Stimulated activated naive B cell treated with anti-CD40 and anti-IgM and Interleukin-4, amounts not matched to agents 10 μg/mL and 1 μg/mL and 100 μg/mL, for 72 hours (primary cell): Measurements from ENCODE around the gene CANX.
"Not testable (repeated sequence)": the region's sequence is repeated elsewhere in the genome, so short reads cannot be mapped to it uniquely, and the experiment has no call there.

ENCODE experiments used
- ATAC-seq, 2 donors: fragments of 150-1000 bp; cut with Tn5 transposase; replicated peaks; 2 replicates each; pipeline ENCODE4 v1.10.0; 2021; ENCODE audit warnings: moderate library complexity in 1 of 2
- DNase-seq: peaks from one replicate; pipeline ENCODE4 v3.0.0; 2021
- H3K27ac Mint-ChIP-seq: one replicate; pipeline ENCODE4 v1.8.0; 2022; ENCODE audit warnings: mild to moderate bottlenecking, mixed read lengths
- H3K27me3 Mint-ChIP-seq, 2 donors: one replicate each; pipeline ENCODE4 v1.8.0; 2022; ENCODE audit warnings: mixed read lengths in 2 of 2
- H3K36me3 Mint-ChIP-seq, 2 donors: one replicate each; pipeline ENCODE4 v1.8.0; 2022; ENCODE audit warnings: mixed read lengths in 2 of 2, mild to moderate bottlenecking in 1 of 2
- H3K4me1 Mint-ChIP-seq, 2 donors: one replicate each; pipeline ENCODE4 v1.8.0; 2022; ENCODE audit warnings: mixed read lengths in 2 of 2, mild to moderate bottlenecking in 1 of 2
- H3K4me3 Mint-ChIP-seq, 2 donors: one replicate each; pipeline ENCODE4 v1.8.0; 2022; ENCODE audit warnings: mild to moderate bottlenecking in 2 of 2, mixed read lengths in 2 of 2, moderate library complexity in 1 of 2
- H3K9me3 Mint-ChIP-seq, 2 donors: one replicate each; pipeline ENCODE4 v1.8.0; 2022; ENCODE audit warnings: mixed read lengths in 2 of 2, mild to moderate bottlenecking in 1 of 2

Gene CANX

DNA sequence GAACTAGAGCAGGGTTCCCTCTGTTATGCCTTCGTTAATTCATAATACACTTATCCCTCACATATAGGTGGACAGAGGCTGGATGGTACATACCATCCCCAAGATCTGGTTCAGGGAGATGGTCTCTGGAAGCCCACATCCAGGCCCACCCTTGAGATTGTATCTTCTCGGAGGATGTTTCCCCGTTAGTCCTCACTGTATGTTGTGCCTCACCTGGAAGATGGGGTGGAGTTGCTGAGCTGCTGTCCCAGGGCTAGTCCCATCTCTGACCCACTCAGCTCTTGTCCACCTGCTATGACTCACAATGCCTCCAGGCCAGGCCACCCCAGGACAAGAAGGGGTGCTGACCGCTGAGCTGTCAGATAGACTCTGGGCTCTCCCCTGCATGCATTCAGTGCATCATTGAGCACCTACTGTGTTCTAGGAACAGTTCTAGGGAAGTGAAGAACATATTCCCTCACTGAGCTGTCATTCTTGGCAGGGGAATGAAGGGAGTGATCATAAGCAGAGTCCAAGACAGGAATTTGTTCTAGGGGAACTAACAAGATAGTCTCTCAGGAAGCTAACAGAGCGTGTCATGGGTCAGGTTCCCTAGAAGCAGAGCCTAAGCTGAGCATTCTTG, 17.9 kb upstream of the CANX start, which contains the start of gene CBY3:
CBY3 (minus strand) TSS at position 255 of the 622 bp plus-strand sequence; CDS start at position 139, 116 bp downstream.
- Mint-ChIP-seq H3K27ac (peak within 1 kb of the TSS; percentile 3), H3K9me3 (peaks cover 3 to 4% of the 10 kb centered on the region in 2 donors), H3K27me3 (no peaks in the 10 kb centered on the region), H3K36me3 (peaks cover 16 to 31% of the 10 kb centered on the region in 2 donors), H3K4me1 (peaks cover 35 to 54% of the 10 kb centered on the region in 2 donors), H3K4me3 (peak within 1 kb of the TSS; percentile 26 to 60)
- no peak for ATAC-seq
- DNase-seq: no peak

DNA sequence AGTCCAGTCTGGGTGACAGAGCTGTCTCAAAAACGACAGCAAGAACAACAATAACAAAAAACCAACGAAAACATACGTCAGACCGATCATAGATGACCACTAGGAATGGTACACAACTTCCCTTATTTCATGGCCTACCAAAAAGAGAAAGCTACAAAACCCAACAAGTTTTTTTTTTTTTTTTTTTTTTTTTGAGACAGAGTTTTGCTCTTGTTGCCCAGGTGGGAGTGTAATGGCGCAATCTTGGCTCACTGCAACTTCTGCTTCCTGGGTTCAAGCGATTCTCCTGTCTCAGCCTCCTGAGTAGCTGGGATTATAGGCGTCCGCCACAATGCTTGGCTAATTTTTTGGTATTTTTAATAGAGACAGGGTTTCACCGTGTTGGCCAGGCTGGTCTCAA, 9.6 kb upstream of the CANX start:
- not testable (repeated sequence) for DNase-seq, H3K4me3 Mint-ChIP-seq, H3K27ac Mint-ChIP-seq, H3K9me3 Mint-ChIP-seq, H3K36me3 Mint-ChIP-seq, H3K27me3 Mint-ChIP-seq, ATAC-seq, H3K4me1 Mint-ChIP-seq

DNA sequence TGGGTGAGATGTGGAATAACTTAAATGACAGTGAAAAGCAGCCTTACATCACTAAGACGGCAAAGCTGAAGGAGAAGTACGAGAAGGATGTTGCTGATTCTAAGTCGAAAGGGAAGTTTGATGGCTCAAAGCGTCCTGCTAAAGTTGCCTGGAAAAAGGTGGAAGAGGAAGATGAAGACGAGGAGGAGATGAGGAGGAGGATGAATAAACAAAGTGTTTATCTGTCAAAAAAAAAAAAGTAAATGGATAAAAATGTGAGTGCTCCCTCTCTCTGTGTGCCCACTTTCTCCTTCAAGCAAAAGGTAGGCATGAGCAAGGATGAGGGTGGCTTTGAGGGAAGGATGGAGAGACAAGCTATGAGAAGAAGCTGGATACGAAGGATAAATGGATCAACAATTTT, 4.2 kb upstream of the CANX start:
- Mint-ChIP-seq H3K9me3 (no peaks in the 10 kb centered on the region), H3K36me3 (peaks cover 0 to 4% of the 10 kb centered on the region in 2 donors), H3K4me3 (no peak overlapping the region), H3K27ac (no peak overlapping the region), H3K27me3 (no peaks in the 10 kb centered on the region), H3K4me1 (peaks cover 6 to 19% of the 10 kb centered on the region in 2 donors)
- ATAC-seq (no peak), DNase-seq (no peak)

DNA sequence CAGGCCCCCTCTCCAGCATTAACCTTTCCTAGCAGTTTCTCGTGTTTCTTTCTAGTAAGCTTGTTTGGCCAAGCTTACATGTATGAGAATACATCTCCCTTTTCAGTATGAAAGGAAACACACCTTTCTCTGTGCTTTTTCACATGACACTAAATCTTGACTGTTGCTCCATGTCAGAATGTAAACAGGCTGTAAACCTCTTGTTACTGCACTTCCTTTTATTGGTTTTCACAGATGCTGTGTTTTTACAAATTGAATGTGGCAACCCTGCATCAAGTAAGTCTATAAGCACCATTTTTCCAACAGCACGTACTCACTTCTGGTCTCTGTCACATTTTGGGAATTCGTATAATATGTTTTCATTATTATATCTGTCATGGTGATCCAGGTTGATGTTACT, 2.2 kb upstream of the CANX start:
- Mint-ChIP-seq H3K4me1 (peaks cover 13 to 29% of the 10 kb centered on the region in 2 donors), H3K27ac (no peak overlapping the region), H3K27me3 (no peaks in the 10 kb centered on the region), H3K36me3 (peaks cover 2 to 13% of the 10 kb centered on the region in 2 donors), H3K4me3 (no peak overlapping the region), H3K9me3 (no peaks in the 10 kb centered on the region)
- DNase-seq (no peak), ATAC-seq (no peak)

DNA sequence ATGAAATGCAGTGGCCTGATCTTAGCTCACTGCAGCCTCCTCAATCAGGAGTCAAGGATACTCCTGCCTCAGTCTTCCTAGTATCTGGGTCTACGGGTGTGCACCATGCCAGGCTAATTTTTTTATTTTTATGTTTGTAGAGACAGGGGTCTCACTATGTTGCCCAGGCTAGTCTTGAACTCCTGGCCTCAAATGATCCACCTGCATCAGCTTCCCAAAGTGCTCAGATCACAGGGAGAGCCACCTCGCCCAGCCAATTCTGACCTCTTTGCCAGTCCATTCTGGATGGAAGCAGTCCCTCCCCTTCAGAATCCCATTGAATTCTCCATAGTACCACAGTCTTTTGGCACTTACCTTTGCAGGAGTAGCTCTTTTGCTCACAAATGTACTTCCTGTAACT, 1.7 kb upstream of the CANX start:
- peaks cover 2 to 15% of the 10 kb centered on the region in 2 donors for H3K36me3 Mint-ChIP-seq
- no peaks in the 10 kb centered on the region for H3K27me3 Mint-ChIP-seq
- no peak for ATAC-seq
- no peak overlapping the region for H3K27ac Mint-ChIP-seq
- H3K4me3 Mint-ChIP-seq: peak overlapping the region in 1 of 2 donors; percentile 97
- no peak for DNase-seq
- no peaks in the 10 kb centered on the region for H3K9me3 Mint-ChIP-seq
- peaks cover 13 to 33% of the 10 kb centered on the region in 2 donors for H3K4me1 Mint-ChIP-seq

DNA sequence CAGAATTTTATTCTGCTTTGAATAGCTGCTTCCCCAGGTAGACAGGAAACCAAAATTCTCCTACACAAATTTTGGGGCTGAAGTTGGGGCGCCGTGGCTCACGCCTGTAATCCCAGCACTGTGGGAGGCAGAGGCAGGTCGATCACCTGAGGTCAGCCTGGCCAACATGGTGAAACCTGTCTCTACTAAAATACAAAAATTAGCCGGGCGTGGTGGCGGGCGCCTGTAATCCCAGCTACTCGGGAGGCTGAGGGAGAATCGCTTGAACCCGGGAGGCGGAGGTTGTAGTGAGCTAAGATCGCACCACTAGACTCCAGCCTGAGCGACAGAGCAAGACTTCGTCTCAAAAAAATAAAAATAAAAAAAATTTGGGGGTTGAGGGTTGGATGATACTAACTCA, 1.2 kb upstream of the CANX start:
- peaks cover 5 to 20% of the 10 kb centered on the region in 2 donors for H3K36me3 Mint-ChIP-seq
- DNase-seq, H3K9me3 Mint-ChIP-seq, ATAC-seq, H3K27me3 Mint-ChIP-seq: not testable (repeated sequence)
- peak overlapping the region; percentile 97 to 98 for H3K4me3 Mint-ChIP-seq
- peak overlapping the region; percentile 100 for H3K27ac Mint-ChIP-seq
- peaks cover 16 to 37% of the 10 kb centered on the region in 2 donors for H3K4me1 Mint-ChIP-seq

DNA sequence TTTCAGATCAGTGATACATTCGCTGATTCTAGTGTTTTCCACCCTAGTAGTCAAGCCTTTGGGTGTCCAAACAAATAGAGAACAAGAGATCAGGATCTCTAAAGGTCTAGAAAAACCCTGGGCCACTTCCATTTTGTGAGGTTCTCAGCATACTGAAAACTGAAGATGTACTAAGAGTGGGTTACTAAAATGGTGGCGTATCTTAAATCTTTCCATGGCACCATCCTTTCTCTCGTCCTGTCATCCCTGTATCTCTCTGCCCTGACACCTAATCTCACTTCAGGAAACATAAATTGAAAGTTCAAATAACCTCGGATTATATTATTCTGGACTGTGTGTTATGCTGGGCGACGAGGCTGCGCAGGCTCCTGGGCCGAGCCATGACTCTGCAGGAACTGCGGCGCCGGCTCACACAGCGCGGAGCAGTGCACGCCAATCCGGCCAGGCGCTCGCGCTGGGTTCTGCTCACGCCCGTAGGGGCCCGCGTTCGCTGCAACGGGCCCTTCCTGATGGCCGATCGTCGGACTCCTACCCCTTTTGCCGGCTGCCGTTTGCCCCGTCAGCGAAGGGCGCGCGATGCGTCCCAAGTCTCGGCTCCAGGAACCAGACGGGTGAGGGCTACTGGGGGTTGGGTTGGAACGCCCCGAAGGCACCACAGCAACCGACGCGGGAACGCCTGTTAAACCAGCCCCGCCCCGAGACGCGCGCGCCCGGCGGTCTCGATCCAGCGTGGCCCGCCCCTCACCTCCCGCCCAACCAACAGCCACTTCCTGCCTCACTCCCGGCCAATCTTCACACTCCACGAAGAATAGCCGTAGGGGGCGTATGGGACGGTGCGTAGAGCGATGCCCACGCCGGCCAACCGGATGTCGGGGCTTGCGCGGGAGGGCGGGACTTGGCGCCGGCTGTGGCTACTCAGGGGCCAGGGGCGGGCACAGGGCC, 503 bp upstream of the CANX start:
- Mint-ChIP-seq H3K27me3 (no peaks in the 10 kb centered on the region), H3K36me3 (peaks cover 12 to 25% of the 10 kb centered on the region in 2 donors), H3K9me3 (no peaks in the 10 kb centered on the region), H3K4me3 (peak overlapping the region; percentile 97 to 98), H3K27ac (peak overlapping the region; percentile 100), H3K4me1 (peaks cover 17 to 44% of the 10 kb centered on the region in 2 donors)
- peak; percentile 88 to 92 for ATAC-seq
- peak; percentile 99 for DNase-seq

DNA sequence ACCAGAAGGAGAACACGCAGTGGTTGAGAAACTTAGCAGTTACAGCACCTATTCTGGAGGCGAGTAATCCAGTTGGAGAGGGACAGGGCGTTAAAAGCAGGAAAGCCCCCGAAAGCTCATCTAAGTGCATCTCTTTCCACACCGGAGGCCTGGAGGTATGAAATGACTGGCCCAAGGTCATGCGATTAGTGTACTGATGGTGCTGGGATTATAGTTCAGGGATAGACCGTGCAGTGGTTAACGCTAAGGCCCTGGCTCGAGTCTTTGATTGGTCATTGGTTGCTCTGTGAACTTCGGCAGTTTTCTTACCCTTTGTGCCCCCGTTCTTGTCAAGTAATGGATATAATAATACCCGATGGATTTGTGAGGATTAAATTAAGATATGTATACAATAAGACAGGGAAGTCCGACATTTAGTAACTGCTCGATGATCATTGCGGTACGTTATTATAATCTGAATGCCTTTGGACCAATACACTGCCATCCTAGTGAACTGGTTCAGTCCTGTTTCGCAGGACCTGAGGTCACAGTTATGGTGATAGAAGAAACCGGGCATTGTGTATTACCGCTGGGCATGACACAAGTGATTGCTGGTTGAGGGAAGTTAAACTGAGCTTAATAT, 960 bp downstream of the CANX start:
- peak; percentile 23 to 41 for ATAC-seq
- peaks cover 25 to 57% of the 10 kb centered on the region in 2 donors for H3K4me1 Mint-ChIP-seq
- DNase-seq: peak; percentile 51

DNA sequence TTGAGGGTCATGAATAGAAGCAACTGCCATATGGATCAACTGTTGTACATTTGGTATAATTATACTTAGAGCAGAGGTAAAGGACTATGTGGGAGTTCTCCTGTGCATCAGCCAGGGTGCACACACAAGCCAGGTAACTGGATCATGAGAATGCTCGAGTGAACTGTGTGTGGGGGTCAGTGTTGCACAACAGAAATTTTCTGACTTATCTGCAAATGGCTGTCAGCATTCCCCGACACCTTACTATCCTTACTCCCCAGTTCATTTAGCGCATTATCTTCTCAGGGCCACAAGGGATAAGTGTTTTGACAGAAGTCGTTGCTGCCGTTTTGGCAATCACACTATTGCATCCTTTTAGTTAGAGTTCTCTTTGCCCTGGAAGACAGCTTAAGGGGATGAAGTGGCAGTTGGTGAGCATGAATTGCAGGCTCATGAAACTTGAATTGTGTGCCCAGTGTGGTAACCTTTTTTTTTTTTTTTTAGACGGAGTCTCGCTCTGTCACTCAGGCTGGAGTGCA, 1.7 kb downstream of the CANX start:
- Mint-ChIP-seq H3K4me3 (peak overlapping the region; percentile 97 to 98), H3K9me3 (no peaks in the 10 kb centered on the region), H3K36me3 (peaks cover 21 to 36% of the 10 kb centered on the region in 2 donors), H3K27ac (no peak overlapping the region), H3K27me3 (no peaks in the 10 kb centered on the region), H3K4me1 (peaks cover 25 to 57% of the 10 kb centered on the region in 2 donors)
- no peak for ATAC-seq
- DNase-seq: no peak

More for the DNA sequence above, 960 bp downstream of the CANX start:
- peak overlapping the region; percentile 100 for H3K27ac Mint-ChIP-seq
- no peaks in the 10 kb centered on the region for H3K27me3 Mint-ChIP-seq
- peak overlapping the region; percentile 97 to 98 for H3K4me3 Mint-ChIP-seq
- H3K36me3 Mint-ChIP-seq: peaks cover 20 to 31% of the 10 kb centered on the region in 2 donors
- no peaks in the 10 kb centered on the region for H3K9me3 Mint-ChIP-seq

DNA sequence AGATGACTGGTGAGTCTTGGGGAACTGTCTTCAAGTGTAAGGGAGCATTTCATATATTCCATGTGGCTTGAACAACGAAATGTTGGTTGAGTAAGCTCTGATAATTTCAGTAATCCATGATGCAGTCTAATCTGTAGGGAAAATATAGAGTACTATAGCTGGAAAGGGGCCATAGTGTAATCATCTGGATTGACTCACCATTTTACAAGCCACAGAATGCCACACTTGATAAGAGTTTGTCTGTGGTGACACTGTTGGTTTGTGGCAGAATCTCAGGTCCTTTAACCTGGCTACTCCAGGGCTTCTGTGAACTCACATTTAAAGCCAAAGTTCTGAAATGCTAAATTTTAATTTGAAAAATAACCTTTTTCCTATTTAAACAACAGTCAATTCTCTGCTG, 17.5 kb downstream of the CANX start:
- Mint-ChIP-seq H3K9me3 (no peaks in the 10 kb centered on the region), H3K4me1 (peaks cover 0 to 2% of the 10 kb centered on the region in 2 donors), H3K27me3 (no peaks in the 10 kb centered on the region), H3K27ac (no peak overlapping the region), H3K4me3 (no peak overlapping the region), H3K36me3 (peaks cover 24 to 32% of the 10 kb centered on the region in 2 donors)
- ATAC-seq: no peak
- DNase-seq: no peak

DNA sequence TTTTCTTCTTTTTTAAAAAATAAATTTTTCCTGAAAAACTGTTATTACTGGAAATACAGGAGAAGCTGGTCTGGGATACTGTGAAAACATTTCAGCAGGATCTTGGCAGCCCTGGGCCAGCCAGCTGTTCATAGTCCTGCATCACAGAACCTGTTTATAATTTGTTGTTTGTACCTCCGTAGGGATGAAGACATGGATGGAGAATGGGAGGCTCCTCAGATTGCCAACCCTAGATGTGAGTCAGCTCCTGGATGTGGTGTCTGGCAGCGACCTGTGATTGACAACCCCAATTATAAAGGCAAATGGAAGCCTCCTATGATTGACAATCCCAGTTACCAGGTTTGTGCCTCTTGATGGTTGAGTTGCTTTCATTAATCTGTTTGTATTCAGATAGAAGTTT, 21.5 kb downstream of the CANX start:
- H3K27ac Mint-ChIP-seq: no peak overlapping the region
- ATAC-seq (no peak), DNase-seq (no peak)
- no peak overlapping the region for H3K4me3 Mint-ChIP-seq
- peaks cover 2 to 5% of the 10 kb centered on the region in 2 donors for H3K4me1 Mint-ChIP-seq
- H3K9me3 Mint-ChIP-seq: no peaks in the 10 kb centered on the region
- H3K36me3 Mint-ChIP-seq: peaks cover 34 to 51% of the 10 kb centered on the region in 2 donors
- no peaks in the 10 kb centered on the region for H3K27me3 Mint-ChIP-seq

DNA sequence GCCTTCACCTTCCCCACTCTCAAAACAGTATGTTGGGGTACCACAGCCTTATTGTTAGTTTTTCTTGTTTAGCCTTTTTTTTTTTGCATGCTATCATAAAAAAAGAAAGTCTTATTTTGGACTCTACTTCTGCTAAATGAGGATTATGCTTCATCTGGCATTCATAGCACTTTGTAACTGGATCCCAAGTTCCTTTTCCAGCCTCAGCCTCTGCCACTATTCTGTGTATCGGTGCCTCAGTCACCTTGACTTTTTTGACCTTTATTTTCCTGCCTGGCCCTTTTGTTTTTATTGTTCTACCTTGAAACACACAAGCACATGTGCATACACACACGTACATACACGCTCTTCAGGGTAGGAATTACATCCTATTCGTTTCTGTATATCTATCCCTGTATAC, 25.4 kb downstream of the CANX start:
- Mint-ChIP-seq H3K27ac (no peak overlapping the region), H3K4me3 (no peak overlapping the region), H3K9me3 (no peaks in the 10 kb centered on the region), H3K27me3 (no peaks in the 10 kb centered on the region), H3K4me1 (peaks cover 0 to 5% of the 10 kb centered on the region in 2 donors), H3K36me3 (peaks cover 30 to 50% of the 10 kb centered on the region in 2 donors)
- DNase-seq (no peak), ATAC-seq (no peak)

DNA sequence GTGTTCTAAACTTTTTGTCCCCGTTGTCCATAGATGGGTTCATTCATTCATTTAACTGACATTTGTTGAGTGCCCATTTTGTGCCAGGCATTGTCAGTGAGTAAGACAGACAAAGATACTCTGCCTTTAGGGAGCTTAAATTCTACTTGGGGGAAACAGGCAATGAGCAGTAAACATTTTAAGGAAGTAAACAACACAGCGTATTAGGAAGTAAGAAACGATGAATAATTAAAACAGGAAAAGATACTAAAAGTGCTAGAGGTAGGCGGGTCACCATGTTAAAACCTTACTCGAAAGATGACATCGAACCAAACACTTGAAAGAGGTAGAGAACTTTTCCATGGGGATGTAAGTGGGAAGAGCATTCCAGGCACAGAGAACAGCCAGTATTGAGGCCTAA, 28.3 kb downstream of the CANX start:
- peak overlapping the region; percentile 52 for H3K27ac Mint-ChIP-seq
- H3K9me3 Mint-ChIP-seq: no peaks in the 10 kb centered on the region
- H3K4me3 Mint-ChIP-seq: no peak overlapping the region
- no peak for ATAC-seq
- H3K36me3 Mint-ChIP-seq: peaks cover 43 to 66% of the 10 kb centered on the region in 2 donors
- no peaks in the 10 kb centered on the region for H3K27me3 Mint-ChIP-seq
- DNase-seq: no peak
- peaks cover 10 to 23% of the 10 kb centered on the region in 2 donors for H3K4me1 Mint-ChIP-seq

DNA sequence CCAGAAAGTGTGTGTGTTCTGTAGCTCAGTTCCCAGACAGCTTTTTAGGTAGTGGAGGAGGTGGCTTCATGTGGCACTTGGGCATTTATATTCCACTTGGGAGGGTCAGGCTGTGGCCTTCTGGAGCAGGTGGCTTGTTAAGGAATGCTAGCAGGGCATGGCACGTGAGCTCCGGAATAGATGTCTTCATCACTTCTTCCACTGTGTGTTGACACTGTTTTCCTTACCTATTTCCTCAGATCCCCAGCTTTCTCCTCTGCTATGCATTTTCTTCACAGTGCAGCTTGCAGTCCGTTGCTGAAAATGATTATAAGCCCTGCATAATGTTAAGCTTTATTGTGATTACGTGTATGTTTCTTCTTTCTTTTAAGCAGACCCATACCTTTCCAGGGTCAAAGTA, 30.5 kb downstream of the CANX start:
- H3K27ac Mint-ChIP-seq: no peak overlapping the region
- no peaks in the 10 kb centered on the region for H3K9me3 Mint-ChIP-seq
- H3K4me3 Mint-ChIP-seq: no peak overlapping the region
- H3K36me3 Mint-ChIP-seq: peaks cover 32 to 47% of the 10 kb centered on the region in 2 donors
- H3K27me3 Mint-ChIP-seq: no peaks in the 10 kb centered on the region
- no peak for DNase-seq
- peaks cover 12 to 31% of the 10 kb centered on the region in 2 donors for H3K4me1 Mint-ChIP-seq
- ATAC-seq: no peak
